Neural progenitor cell (in vitro differentiated cells): Measurements from ENCODE around the gene MGMT.

ENCODE experiments used
- EZH2 ChIP-seq: fragments of 200-600 bp; sonication (generic); IDR thresholded peaks from 2 replicates; pipeline ENCODE4 v1.6.1; 2017; ENCODE audit warnings: antibody characterized with exemption, mild to moderate bottlenecking, moderate library complexity
- EZH2phosphoT487 ChIP-seq: fragments of 200-600 bp; sonication (generic); IDR thresholded peaks from 2 replicates; pipeline ENCODE4 v1.6.1; 2017; ENCODE audit warnings: antibody characterized with exemption
- TF ChIP-seq, protein P1 (sequence below): fragments of 200-600 bp; sonication (generic); IDR thresholded peaks from 2 replicates; pipeline ENCODE4 v1.5.1; 2017; ENCODE audit warnings: antibody characterized with exemption, mild to moderate bottlenecking

DNA sequence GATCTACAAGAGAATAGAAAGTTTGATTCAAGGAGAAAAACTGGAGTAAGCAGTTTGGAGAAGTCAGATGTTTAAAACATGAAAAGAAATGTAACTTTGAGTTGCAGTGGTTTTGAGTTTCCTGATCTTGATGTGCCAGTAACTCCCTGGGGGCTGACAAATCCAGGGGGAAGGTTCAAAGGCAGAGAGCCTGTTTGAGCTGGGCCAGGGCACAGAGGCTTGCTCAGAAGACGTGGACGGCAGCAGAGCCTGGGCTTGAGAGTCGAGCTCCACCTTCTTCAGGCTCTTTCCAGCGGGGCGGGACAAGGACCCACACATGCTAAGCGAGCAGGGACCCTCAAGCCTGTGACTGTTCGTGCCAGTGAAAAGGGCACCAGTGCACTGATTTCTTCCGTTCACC lies 176.2 kb downstream of the MGMT start:
- TF ChIP-seq, protein P1, sequence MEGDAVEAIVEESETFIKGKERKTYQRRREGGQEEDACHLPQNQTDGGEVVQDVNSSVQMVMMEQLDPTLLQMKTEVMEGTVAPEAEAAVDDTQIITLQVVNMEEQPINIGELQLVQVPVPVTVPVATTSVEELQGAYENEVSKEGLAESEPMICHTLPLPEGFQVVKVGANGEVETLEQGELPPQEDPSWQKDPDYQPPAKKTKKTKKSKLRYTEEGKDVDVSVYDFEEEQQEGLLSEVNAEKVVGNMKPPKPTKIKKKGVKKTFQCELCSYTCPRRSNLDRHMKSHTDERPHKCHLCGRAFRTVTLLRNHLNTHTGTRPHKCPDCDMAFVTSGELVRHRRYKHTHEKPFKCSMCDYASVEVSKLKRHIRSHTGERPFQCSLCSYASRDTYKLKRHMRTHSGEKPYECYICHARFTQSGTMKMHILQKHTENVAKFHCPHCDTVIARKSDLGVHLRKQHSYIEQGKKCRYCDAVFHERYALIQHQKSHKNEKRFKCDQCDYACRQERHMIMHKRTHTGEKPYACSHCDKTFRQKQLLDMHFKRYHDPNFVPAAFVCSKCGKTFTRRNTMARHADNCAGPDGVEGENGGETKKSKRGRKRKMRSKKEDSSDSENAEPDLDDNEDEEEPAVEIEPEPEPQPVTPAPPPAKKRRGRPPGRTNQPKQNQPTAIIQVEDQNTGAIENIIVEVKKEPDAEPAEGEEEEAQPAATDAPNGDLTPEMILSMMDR, result no peak
- no peak for TF ChIP-seq EZH2
- TF ChIP-seq EZH2phosphoT487, result no peak
